Activated naive CD8-positive, alpha-beta T cell (primary cell): Measurements from ENCODE around the gene SPINK2.

Experiments
- H3K27ac Mint-ChIP-seq: one replicate; pipeline ENCODE4 v1.8.0; 2021; ENCODE audit warnings: mixed read lengths
- H3K27me3 Mint-ChIP-seq: one replicate; pipeline ENCODE4 v1.8.0; 2021; ENCODE audit warnings: mixed read lengths
- H3K36me3 Mint-ChIP-seq: one replicate; pipeline ENCODE4 v1.8.0; 2021; ENCODE audit warnings: mixed read lengths
- H3K4me1 Mint-ChIP-seq: one replicate; pipeline ENCODE4 v1.8.0; 2021; ENCODE audit warnings: low read depth, mixed read lengths
- H3K4me3 Mint-ChIP-seq: one replicate; pipeline ENCODE4 v1.8.0; 2021; ENCODE audit warnings: mild to moderate bottlenecking, mixed read lengths
- H3K9me3 Mint-ChIP-seq: one replicate; pipeline ENCODE4 v1.8.0; 2021; ENCODE audit warnings: low read depth, mixed read lengths

SPINK2 gene

DNA sequence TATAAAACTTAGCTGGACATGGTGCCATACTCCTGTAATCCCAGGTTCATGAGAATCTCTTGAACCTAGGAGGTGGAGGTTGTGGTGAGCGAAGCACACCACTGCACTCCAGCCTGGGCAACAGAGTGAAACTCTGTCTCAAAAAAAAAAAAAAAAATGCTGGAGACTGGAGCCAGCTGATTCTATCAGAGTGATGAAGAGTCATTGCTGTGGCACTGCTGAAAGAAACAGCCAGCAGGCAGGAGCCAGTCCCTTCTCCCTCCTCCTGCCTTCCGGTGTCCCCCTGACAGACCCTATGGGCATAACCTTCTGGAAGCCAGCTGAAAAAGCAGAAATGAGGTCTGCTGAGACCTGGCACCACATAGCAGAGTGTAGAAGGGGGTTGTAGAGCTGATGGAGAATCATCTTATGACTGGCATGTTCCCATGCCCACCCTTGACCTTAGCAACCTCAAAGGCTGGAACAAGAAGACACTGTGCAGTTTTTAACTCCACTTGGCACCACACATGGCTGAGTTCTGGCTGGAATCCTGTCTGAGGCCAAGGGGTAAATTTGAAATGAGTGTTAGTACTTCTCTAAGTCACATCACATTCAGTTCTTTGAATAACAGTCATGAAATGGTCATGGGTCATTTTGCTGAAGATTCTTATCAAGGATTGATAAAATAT, 2.6 kb upstream of the SPINK2 start:
- peaks cover 2% of the 10 kb centered on the region for H3K36me3 Mint-ChIP-seq
- H3K27me3 Mint-ChIP-seq = no peaks in the 10 kb centered on the region
- no peaks in the 10 kb centered on the region for H3K9me3 Mint-ChIP-seq
- H3K4me1 Mint-ChIP-seq = peaks cover 14% of the 10 kb centered on the region
- no peak overlapping the region for H3K27ac Mint-ChIP-seq
- H3K4me3 Mint-ChIP-seq = no peak overlapping the region

DNA sequence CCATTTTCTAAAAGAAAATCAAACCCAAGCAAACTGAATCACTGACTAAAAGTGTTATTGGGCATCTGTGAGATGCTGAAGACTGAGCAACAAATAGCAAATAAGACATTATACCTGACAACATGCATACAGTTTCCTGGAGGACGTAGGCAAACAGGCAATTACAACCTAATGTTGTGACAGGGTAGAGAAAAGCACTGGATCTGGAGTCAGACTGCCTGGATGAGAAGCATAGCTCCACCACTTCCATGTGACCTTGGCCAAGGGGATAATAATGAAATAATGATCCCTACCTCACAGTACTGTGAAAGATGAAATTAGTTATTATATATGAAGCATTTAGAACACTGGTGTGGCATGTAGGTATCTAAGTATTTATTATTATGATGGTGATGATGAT, 2.7 kb downstream of the SPINK2 start:
- Mint-ChIP-seq H3K27me3 (no peaks in the 10 kb centered on the region), H3K9me3 (no peaks in the 10 kb centered on the region), H3K4me3 (no peak overlapping the region), H3K27ac (peak overlapping the region; percentile 51), H3K4me1 (peaks cover 35% of the 10 kb centered on the region), H3K36me3 (no peaks in the 10 kb centered on the region)

DNA sequence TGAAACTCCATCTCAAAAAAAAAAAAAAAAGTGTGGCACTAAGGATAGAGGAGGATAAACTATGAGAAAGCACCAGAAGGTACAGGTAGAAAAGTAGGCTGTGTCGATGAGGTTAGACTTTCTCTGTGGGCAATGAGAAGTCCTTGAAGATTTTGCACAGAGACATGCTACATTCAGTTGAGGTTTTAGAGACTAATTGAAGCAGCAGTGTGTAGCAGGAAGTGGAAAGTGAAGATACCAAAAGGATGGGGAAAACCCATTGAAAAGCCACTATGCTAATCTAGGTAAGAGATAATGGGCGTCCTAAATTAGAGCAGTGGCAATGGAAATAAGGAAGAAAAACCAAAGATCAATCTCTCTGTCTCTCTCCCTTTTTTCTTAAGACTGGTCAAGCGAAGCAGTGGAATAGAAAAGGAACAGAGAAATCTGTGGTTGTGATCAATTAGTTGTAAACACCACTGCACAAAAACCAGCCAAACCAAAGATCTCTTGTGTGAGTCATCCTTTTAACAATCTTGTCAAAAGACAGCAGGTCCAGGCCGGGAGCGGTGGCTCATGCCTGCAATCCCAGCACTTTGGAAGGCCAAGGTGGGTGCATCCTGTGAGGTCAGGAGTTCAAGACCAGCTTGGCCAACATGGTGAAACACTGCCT, 3.5 kb downstream of the SPINK2 start:
- Mint-ChIP-seq H3K36me3 (no peaks in the 10 kb centered on the region), H3K27ac (peak overlapping the region; percentile 62), H3K4me1 (peaks cover 35% of the 10 kb centered on the region), H3K9me3 (no peaks in the 10 kb centered on the region), H3K27me3 (no peaks in the 10 kb centered on the region), H3K4me3 (peak overlapping the region; percentile 17)

- H3K36me3 Mint-ChIP-seq = peaks cover 3% of the 10 kb centered on the region
- no peaks in the 10 kb centered on the region for H3K9me3 Mint-ChIP-seq
- H3K4me1 Mint-ChIP-seq = peaks cover 15% of the 10 kb centered on the region
- H3K4me3 Mint-ChIP-seq = no peak overlapping the region
- no peaks in the 10 kb centered on the region for H3K27me3 Mint-ChIP-seq
- no peak overlapping the region for H3K27ac Mint-ChIP-seq
Measured at GRCh38 chr4:56806666-56807065, 14.8 kb downstream of the SPINK2 start.

GRCh38 chr4:56804551-56804950, 16.9 kb downstream of the SPINK2 start:
- Mint-ChIP-seq H3K4me3 (peak overlapping the region; percentile 32), H3K27ac (no peak overlapping the region), H3K4me1 (peaks cover 21% of the 10 kb centered on the region), H3K9me3 (no peaks in the 10 kb centered on the region), H3K27me3 (no peaks in the 10 kb centered on the region), H3K36me3 (no peaks in the 10 kb centered on the region)

GRCh38 chr4:56803471-56803870, 18.0 kb downstream of the SPINK2 start:
- Mint-ChIP-seq H3K36me3 (no peaks in the 10 kb centered on the region), H3K27ac (no peak overlapping the region), H3K4me1 (peaks cover 24% of the 10 kb centered on the region), H3K9me3 (no peaks in the 10 kb centered on the region), H3K27me3 (no peaks in the 10 kb centered on the region), H3K4me3 (no peak overlapping the region)

GRCh38 chr4:56799824-56800756, 21.4 kb downstream of the SPINK2 start:
- H3K36me3 Mint-ChIP-seq = no peaks in the 10 kb centered on the region
- no peaks in the 10 kb centered on the region for H3K9me3 Mint-ChIP-seq
- peaks cover 19% of the 10 kb centered on the region for H3K4me1 Mint-ChIP-seq
- no peaks in the 10 kb centered on the region for H3K27me3 Mint-ChIP-seq
- peak overlapping the region; percentile 89 for H3K4me3 Mint-ChIP-seq
- peak overlapping the region; percentile 16 for H3K27ac Mint-ChIP-seq

DNA sequence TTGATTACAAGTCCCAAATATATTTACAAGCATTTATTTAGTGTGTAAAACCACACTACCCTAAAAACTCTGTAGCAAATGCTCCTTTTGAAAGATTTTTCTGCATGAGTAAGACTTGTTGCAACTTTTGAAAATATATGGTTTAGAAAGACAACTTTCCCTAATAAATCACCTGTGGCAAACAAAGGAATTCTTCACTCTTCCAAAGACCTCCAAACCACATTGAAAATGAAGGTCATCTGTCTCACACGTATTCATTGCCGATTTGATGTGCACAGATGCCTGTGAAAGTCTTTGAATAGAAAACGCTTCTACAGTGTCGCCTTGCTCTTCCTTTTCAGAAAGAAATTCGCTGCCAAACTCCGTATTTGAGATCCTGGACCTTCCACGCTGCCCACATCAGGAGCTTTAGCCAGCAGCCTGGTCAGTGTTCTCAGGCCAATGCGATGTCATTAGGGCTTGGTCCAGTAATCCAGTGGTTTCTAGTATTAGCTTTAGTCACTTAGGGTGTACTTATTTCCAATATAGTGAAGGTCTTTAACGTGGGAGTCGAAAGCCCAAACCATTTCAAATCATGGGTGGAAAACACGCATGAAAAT, 22.2 kb downstream of the SPINK2 start:
- no peaks in the 10 kb centered on the region for H3K36me3 Mint-ChIP-seq
- no peaks in the 10 kb centered on the region for H3K27me3 Mint-ChIP-seq
- peak overlapping the region; percentile 16 for H3K27ac Mint-ChIP-seq
- H3K9me3 Mint-ChIP-seq = no peaks in the 10 kb centered on the region
- H3K4me1 Mint-ChIP-seq = peaks cover 14% of the 10 kb centered on the region
- H3K4me3 Mint-ChIP-seq = peak overlapping the region; percentile 89

- H3K27me3 Mint-ChIP-seq = no peaks in the 10 kb centered on the region
- H3K27ac Mint-ChIP-seq = no peak overlapping the region
- H3K9me3 Mint-ChIP-seq = no peaks in the 10 kb centered on the region
- H3K4me3 Mint-ChIP-seq = no peak overlapping the region
- peaks cover 9% of the 10 kb centered on the region for H3K4me1 Mint-ChIP-seq
- no peaks in the 10 kb centered on the region for H3K36me3 Mint-ChIP-seq
Measured at GRCh38 chr4:56796211-56796610, 25.3 kb downstream of the SPINK2 start.

DNA sequence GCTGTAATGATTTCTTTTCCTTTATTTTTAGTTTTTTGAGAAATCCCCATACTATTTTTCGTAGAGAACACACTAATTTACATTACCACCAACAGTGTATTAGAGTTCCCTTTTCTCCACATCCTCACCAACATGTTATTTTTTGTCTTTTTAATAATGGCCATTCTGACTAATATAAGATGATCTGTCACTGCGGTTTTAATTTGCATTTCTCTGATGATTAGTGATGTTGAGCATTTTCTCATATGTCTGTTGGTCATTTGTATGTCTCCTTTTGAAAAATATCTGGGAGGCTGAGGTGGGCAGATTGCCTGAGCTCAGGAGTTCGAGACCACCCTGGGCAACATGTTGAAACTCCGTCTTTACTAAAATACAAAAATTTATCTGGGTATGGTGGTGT, 30.2 kb downstream of the SPINK2 start:
- H3K4me1 Mint-ChIP-seq = no peaks in the 10 kb centered on the region

GRCh38 chr4:56790691-56791091, 30.8 kb downstream of the SPINK2 start:
- Mint-ChIP-seq H3K36me3 (no peaks in the 10 kb centered on the region), H3K27me3 (no peaks in the 10 kb centered on the region), H3K4me1 (no peaks in the 10 kb centered on the region), H3K27ac (no peak overlapping the region), H3K4me3 (no peak overlapping the region), H3K9me3 (no peaks in the 10 kb centered on the region)

More for the DNA sequence above, 30.2 kb downstream of the SPINK2 start:
- H3K27ac Mint-ChIP-seq = no peak overlapping the region
- no peaks in the 10 kb centered on the region for H3K36me3 Mint-ChIP-seq
- no peaks in the 10 kb centered on the region for H3K9me3 Mint-ChIP-seq
- H3K4me3 Mint-ChIP-seq = no peak overlapping the region
- no peaks in the 10 kb centered on the region for H3K27me3 Mint-ChIP-seq

DNA sequence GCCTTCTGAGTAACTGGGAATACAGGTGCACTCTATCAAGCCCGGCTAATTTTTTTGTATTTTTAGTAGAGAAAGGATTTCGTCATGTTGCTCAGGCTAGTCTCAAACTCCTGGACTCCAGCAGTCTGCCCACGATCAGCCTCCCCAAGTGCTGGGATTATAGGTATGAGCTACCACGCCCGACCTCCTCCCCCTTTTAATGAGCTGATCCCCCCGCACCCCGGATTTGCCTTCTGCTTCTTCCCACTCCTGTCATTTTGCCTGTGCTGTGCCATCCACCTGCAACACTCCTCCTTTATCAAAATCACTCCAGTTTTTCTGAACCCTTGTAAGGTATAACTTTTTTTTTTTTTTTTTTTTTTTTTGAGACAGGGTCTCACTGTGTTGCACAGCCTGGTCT, 33.4 kb downstream of the SPINK2 start:
- Mint-ChIP-seq H3K27me3 (no peaks in the 10 kb centered on the region), H3K4me1 (no peaks in the 10 kb centered on the region), H3K4me3 (no peak overlapping the region), H3K36me3 (no peaks in the 10 kb centered on the region), H3K27ac (no peak overlapping the region), H3K9me3 (no peaks in the 10 kb centered on the region)

DNA sequence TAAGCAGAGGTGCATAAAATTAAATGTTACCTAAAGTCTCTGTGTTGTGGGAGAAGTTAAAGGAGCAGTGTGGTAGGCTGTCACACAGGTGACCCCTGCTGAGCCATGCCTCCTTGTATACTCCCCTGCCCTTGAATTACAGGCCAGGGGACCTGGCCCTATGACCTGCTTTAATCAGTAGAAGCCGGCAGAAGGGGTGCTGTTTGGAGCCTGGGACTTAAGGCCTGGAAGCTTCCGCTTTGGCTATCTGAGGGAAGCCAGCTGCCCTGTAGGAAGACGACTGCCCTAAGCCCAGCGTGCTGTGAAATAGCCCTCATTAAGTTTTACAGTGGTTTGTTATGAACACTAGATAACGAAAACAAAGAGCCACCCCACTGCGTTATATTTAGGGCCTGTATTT, 34.1 kb downstream of the SPINK2 start:
- no peaks in the 10 kb centered on the region for H3K4me1 Mint-ChIP-seq
- no peak overlapping the region for H3K27ac Mint-ChIP-seq
- H3K27me3 Mint-ChIP-seq = no peaks in the 10 kb centered on the region
- no peaks in the 10 kb centered on the region for H3K36me3 Mint-ChIP-seq
- no peaks in the 10 kb centered on the region for H3K9me3 Mint-ChIP-seq
- H3K4me3 Mint-ChIP-seq = no peak overlapping the region

DNA sequence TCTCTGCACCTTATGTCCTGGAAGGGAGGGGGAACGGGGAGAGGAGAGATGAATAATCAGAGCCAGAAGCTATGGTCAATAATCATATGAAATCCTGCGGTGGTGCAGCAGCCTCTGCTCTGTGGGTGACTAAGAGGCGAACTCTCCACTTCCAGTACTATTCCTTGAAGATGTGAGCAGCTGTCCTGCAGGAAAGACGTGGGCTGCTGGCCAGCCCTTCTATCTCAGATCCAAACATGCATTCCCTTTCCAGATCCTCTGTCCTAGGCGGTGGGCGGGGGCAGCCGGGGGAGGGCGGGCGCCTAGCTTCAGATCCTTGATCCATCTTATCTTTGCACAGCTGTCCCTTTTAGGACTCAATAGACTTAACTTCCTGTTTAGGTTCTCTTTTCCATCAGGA, 34.5 kb downstream of the SPINK2 start:
- no peaks in the 10 kb centered on the region for H3K9me3 Mint-ChIP-seq
- no peaks in the 10 kb centered on the region for H3K36me3 Mint-ChIP-seq
- no peaks in the 10 kb centered on the region for H3K4me1 Mint-ChIP-seq
- H3K4me3 Mint-ChIP-seq = no peak overlapping the region
- no peaks in the 10 kb centered on the region for H3K27me3 Mint-ChIP-seq
- H3K27ac Mint-ChIP-seq = no peak overlapping the region

DNA sequence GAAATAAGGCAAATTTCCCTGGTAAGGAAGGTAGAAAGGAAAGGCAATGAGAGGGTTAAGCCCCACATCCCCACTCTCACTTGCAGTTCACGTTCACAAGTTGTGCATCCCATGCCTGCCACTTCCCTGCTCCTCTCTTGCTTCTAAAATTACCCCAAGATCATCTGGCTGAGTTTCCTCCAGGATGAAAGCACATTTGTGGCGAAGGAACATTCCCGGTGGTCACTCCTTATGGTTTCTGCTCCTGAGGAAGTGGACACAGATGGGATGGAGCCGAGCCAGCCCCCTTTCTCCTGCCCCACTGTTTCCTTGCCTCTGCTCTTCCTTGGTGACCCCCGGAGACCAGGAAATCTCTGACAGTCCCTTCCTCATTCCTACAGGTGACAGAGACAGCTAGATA, 37.5 kb downstream of the SPINK2 start:
- no peaks in the 10 kb centered on the region for H3K36me3 Mint-ChIP-seq

More for the DNA sequence above, 37.5 kb downstream of the SPINK2 start:
- no peak overlapping the region for H3K4me3 Mint-ChIP-seq
- no peaks in the 10 kb centered on the region for H3K27me3 Mint-ChIP-seq
- no peaks in the 10 kb centered on the region for H3K9me3 Mint-ChIP-seq
- H3K27ac Mint-ChIP-seq = no peak overlapping the region
- H3K4me1 Mint-ChIP-seq = no peaks in the 10 kb centered on the region
